HEK293T (cell line): ENCODE data around the gene RMDN3.

Experiments
- CTCF ChIA-PET: fragments of 350-600 bp; formaldehyde crosslinking; extraction: SDS; loops from one replicate; lab custom pipeline; 2021; ENCODE audit warnings: antibody characterized with exemption, inconsistent platforms; lab: Yijun Ruan, JAX
- POLR2A ChIA-PET: fragments of 350-600 bp; formaldehyde crosslinking; extraction: SDS; loops from one replicate; lab custom pipeline; 2020; ENCODE audit warnings: antibody characterized with exemption, inconsistent platforms; lab: Yijun Ruan, JAX
- DNase-seq: peaks from one replicate; pipeline ENCODE4 v3.0.0; 2012; ENCODE audit warnings: mixed read lengths; ENCODE audit errors: extremely low spot score
- ARNT ChIP-seq: fragments of 450-650 bp; IDR thresholded peaks from 2 replicates; pipeline ENCODE4 v1.6.1; 2017; ENCODE audit warnings: mild to moderate bottlenecking
- BHLHE40 ChIP-seq: fragments of 450-650 bp; IDR thresholded peaks from 2 replicates; pipeline ENCODE4 v1.6.1; 2016; ENCODE audit warnings: mild to moderate bottlenecking, moderate library complexity, borderline replicate concordance
- CTBP1 ChIP-seq: fragments of 450-650 bp; IDR thresholded peaks from 2 replicates; pipeline ENCODE4 v1.6.1; 2016; ENCODE audit warnings: borderline replicate concordance
- ELF4 ChIP-seq: fragments of 450-650 bp; IDR thresholded peaks from 2 replicates; pipeline ENCODE4 v1.6.1; 2017; ENCODE audit warnings: antibody characterized with exemption
- FOXA1 ChIP-seq: fragments of 450-650 bp; IDR thresholded peaks from 2 replicates; pipeline ENCODE4 v1.6.1; 2016; ENCODE audit warnings: mild to moderate bottlenecking
- FOXK2 ChIP-seq: fragments of 450-650 bp; IDR thresholded peaks from 2 replicates; pipeline ENCODE4 v1.6.1; 2016; ENCODE audit warnings: mild to moderate bottlenecking
- FOXM1 ChIP-seq: fragments of 450-650 bp; IDR thresholded peaks from 2 replicates; pipeline ENCODE4 v1.6.1; 2017; ENCODE audit warnings: mild to moderate bottlenecking, borderline replicate concordance
- HDGF ChIP-seq: fragments of 450-650 bp; IDR thresholded peaks from 2 replicates; pipeline ENCODE4 v1.6.1; 2017; ENCODE audit warnings: antibody characterized with exemption, borderline replicate concordance
- L3MBTL2 ChIP-seq: fragments of 450-650 bp; conservative IDR thresholded peaks from 2 replicates; pipeline ENCODE4 v1.6.1; 2016; ENCODE audit warnings: mild to moderate bottlenecking
- LEF1 ChIP-seq: fragments of 450-650 bp; IDR thresholded peaks from 2 replicates; pipeline ENCODE4 v1.6.1; 2017; ENCODE audit warnings: mild to moderate bottlenecking, borderline replicate concordance
- NFRKB ChIP-seq: fragments of 450-650 bp; IDR thresholded peaks from 2 replicates; pipeline ENCODE4 v1.6.1; 2016; ENCODE audit warnings: mild to moderate bottlenecking, moderate library complexity
- SP1 ChIP-seq: fragments of 450-650 bp; IDR thresholded peaks from 2 replicates; pipeline ENCODE4 v1.6.1; 2017
- SUZ12 ChIP-seq: fragments of 450-650 bp; IDR thresholded peaks from 2 replicates; pipeline ENCODE4 v1.6.1; 2016; ENCODE audit warnings: mild to moderate bottlenecking
- TARDBP ChIP-seq: fragments of 450-650 bp; IDR thresholded peaks from 2 replicates; pipeline ENCODE4 v1.6.1; 2016
- ZNF384 ChIP-seq: fragments of 450-650 bp; IDR thresholded peaks from 2 replicates; pipeline ENCODE4 v1.6.1; 2016
- TF ChIP-seq, protein P1 (sequence below): fragments of 450-650 bp; IDR thresholded peaks from 2 replicates; pipeline ENCODE4 v1.6.1; 2016

Gene RMDN3

DNA sequence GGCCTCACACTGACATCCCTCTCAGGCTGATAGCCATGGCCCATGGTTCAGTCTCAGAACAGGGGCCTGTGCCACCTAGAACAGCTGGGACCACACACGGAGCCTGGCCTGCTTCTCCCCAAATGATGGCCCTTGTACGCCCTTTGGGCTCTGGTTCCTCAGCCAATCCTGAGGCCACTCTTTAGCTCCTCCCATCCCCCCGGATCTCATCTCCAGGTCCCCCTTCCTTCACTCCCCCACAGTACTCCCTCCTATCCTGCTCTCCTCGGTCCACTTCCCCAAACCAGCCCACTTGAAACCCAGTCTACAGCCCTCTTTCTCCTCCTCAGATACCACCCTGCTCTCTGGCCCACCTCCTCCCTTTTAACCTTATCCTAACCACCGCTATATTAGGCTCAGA lies 34.1 kb upstream of the RMDN3 start:
- ChIA-PET CTCF (interaction anchor here (1.0 kb wide), 1 partner anchor 69 kb away, joined by 3 read pairs; no protein-coding TSS in a partner anchor), POLR2A (no interaction called here)
- DNase-seq = no peak
- no peak for TF ChIP-seq L3MBTL2
- no peak for TF ChIP-seq LEF1
- TF ChIP-seq ARNT = no peak
- TF ChIP-seq CTBP1 = no peak
- no peak for TF ChIP-seq HDGF
- no peak for TF ChIP-seq BHLHE40
- TF ChIP-seq TARDBP = no peak
- no peak for TF ChIP-seq ZNF384
- no peak for TF ChIP-seq ELF4
- no peak for TF ChIP-seq FOXA1
- TF ChIP-seq SUZ12 = no peak

DNA sequence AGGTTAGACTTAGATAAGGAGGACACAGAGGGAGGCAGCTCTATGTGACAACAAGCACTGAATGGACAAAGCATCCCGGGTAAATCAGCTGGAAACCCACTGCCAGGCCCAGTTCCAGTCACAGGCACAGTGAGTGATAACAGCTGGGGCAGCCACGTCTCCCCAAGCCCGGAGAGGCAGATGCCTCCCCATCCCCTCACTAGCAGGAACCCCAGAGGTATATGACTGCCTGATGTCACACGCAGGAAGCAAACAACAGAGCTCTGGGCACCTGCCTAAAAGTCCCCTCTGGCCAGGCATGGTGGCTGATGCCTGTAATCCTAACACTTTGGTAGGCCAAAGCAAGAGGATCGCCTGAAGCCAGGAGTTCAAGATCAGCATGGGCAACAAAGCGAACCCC lies 32.9 kb upstream of the RMDN3 start:
- no peak for DNase-seq
- CTCF ChIA-PET = interaction anchor here (0.6 kb wide), 1 partner anchor 281 kb away, joined by 3 read pairs; no protein-coding TSS in a partner anchor
- TF ChIP-seq L3MBTL2 (no peak), CTBP1 (no peak)
- POLR2A ChIA-PET = no interaction called here

DNA sequence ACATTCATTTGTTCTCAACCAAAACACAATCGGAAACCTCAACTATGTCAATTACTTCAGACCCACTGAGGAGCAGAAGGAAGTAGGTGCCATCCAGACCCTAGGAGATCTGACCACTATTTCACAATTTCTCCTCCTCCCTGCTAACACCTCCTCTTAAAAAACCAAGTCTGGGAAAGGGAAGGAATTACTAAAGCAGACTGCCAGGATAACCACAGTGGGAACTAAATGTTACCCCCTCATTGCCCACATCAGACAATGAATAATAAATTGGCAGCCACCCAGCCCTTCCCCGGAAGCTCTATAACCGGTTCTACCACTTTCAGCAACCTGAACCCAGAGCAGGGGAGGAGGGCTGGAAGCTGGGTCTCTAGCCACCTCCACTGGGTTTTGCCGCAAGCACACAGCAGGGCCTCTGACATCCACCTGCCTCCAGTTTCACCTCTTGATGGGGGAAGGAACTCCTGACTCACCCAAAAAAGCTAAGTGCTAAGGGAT lies 32.3 kb upstream of the RMDN3 start:
- TF ChIP-seq FOXM1 (no peak), ZNF384 (no peak), L3MBTL2 (no peak), HDGF (no peak), BHLHE40 (no peak)
- ChIA-PET POLR2A (no interaction called here), CTCF (interaction anchor here (0.6 kb wide), 1 partner anchor 281 kb away, joined by 3 read pairs; no protein-coding TSS in a partner anchor)
- no peak for DNase-seq

DNA sequence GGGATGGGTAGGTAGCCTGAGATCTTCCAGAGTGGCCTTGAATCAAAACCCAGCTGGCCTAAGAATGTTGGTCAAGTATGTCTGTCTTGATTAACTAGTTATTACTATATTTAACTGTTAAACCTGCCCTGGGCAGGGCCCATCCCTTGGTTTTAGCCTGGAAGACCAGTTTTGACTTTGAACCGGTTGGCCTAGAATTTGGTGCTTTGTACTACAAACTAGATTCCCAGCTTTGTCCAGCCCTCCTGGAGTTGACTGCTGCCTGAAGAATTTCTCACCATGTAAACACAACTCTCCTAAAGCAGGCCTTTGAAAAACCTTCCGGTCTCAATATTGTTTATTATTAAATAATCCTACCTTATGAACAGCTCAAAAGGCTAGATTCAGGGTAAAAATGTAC lies 30.8 kb upstream of the RMDN3 start:
- ChIA-PET CTCF (interaction anchor here (0.6 to 1.8 kb wide), 6 partner anchors 9 to 505 kb away, joined by 3 to 5 read pairs (median 3); partner anchors contain the start of gene GCHFR), POLR2A (no interaction called here)
- TF ChIP-seq CTBP1 (no peak), SUZ12 (no peak), FOXM1 (no peak), L3MBTL2 (no peak), LEF1 (no peak), ARNT (no peak), NFRKB (no peak), FOXK2 (no peak), BHLHE40 (no peak)
- no peak for DNase-seq

DNA sequence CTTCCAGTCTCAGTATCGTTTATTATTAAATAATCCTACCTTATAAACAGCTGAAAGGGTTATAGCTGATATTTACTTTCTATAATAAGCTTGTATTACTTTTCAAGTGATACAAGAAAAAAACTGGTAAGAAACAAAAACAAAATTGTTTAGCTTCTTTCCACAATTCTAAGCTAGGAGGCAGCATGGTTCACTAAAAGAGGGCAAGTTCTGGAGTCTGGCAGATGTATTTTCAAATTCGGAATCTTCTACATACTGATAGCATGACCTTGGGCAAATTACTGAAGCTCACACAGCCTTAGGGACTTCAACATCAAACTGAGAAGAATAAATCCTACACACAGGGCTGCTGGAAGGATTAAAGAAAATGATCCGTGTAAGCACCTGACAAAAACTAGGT lies 30.1 kb upstream of the RMDN3 start:
- DNase-seq = no peak
- TF ChIP-seq, protein P1, sequence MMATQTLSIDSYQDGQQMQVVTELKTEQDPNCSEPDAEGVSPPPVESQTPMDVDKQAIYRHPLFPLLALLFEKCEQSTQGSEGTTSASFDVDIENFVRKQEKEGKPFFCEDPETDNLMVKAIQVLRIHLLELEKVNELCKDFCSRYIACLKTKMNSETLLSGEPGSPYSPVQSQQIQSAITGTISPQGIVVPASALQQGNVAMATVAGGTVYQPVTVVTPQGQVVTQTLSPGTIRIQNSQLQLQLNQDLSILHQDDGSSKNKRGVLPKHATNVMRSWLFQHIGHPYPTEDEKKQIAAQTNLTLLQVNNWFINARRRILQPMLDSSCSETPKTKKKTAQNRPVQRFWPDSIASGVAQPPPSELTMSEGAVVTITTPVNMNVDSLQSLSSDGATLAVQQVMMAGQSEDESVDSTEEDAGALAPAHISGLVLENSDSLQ = no peak
- no peak for TF ChIP-seq NFRKB
- ChIA-PET CTCF (interaction anchor here (0.6 to 1.8 kb wide), 5 partner anchors 21 to 506 kb away, joined by 3 to 5 read pairs (median 3); partner anchors contain the start of gene GCHFR), POLR2A (no interaction called here)

DNA sequence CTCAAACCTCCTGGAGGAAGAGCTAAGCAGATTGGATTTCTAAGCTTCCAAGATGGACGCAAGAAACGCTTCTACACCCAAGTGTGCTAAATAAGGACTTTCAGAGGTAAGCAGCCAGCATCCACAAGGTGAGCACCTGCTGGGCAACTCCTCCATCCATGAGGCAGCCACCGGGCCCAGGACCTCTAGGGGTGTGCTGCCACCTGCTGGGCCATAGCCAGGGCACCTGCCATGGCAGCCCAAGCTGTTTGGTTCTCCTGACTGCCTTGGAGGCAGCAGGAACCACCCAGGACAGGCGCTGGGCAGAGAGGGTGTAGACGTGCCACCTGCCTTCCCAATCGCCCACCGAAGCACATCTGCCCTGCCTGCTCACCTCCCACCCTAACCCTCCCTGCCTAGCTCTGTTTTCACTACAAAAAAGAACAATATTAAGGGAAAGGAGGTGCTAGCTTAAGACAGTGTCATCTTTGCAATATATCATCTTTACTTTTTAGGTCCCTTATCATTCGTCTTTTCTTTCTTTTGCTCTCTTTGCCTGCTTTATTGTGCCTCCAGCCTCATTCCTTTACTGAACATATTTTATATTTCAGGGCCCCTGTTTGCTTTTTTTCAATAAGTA lies 27.7 kb upstream of the RMDN3 start:
- POLR2A ChIA-PET = interaction anchor here (0.8 kb wide), 1 partner anchor 25 kb away, joined by 4 read pairs; the partner anchor contains the start of gene DNAJC17

DNA sequence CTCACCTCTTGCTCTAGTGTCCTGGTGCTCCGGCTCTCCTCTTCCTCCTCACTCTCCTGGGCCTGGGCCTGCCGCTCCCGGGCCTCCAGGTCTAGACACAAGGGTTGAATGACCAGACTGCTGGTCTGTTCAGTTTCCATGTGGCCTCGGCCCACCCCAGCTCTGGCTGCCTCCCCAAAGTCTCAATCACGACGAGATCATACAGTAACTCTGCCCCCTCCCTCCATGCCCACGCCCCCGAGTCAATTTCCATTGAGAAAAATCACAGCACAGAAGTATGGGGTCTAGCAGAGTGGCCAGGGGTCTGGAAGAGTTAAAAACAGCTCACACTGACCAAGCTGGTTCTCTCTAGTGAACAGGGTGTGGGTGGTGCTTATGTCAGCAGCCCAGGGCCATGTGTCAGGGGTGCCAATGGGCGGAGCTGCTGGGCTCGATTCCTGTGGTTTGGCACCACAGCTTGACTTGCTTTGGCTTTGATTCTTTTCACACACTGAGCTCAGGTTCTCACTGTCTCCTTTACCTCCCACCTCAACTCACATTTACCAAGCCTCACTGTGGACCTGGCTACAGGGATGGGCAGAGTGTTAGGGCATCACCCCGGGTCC lies 21.6 kb upstream of the RMDN3 start:
- no peak for DNase-seq
- CTCF ChIA-PET = interaction anchor here (0.6 to 0.7 kb wide), 3 partner anchors 10 to 355 kb away, joined by 4 read pairs; no protein-coding TSS in a partner anchor
- POLR2A ChIA-PET = no interaction called here
- TF ChIP-seq ARNT = no peak
- TF ChIP-seq FOXK2 = no peak
- no peak for TF ChIP-seq CTBP1
- no peak for TF ChIP-seq ELF4
- no peak for TF ChIP-seq LEF1
- no peak for TF ChIP-seq SP1
- TF ChIP-seq, protein P1 = no peak
- no peak for TF ChIP-seq L3MBTL2
- TF ChIP-seq NFRKB = no peak
- no peak for TF ChIP-seq FOXA1
- TF ChIP-seq FOXM1 = no peak
- no peak for TF ChIP-seq BHLHE40
- TF ChIP-seq SUZ12 = no peak
- TF ChIP-seq ZNF384 = no peak
- TF ChIP-seq TARDBP = no peak
- no peak for TF ChIP-seq HDGF

More for the DNA sequence above, 27.7 kb upstream of the RMDN3 start:
- peak; percentile 44 for DNase-seq
- CTCF ChIA-PET = interaction anchor here (0.6 to 2.1 kb wide), 10 partner anchors 13 to 197 kb away, joined by 3 to 10 read pairs (median 4); partner anchors contain the start of gene C15orf62
- TF ChIP-seq L3MBTL2 (no peak), TARDBP (no peak), HDGF (no peak), FOXA1 (no peak), BHLHE40 (no peak), FOXM1 (no peak), LEF1 (no peak)
- TF ChIP-seq, protein P1 = no peak
